Esophagus squamous epithelium (tissue), 5 donors: ENCODE results near the gene CLSTN3. TPM values are rescaled to one million over a fixed set of nuclear protein-coding genes. Genes with fewer than 3 reads are reported as not detected.
A peak's percentile ranks its signal among the peaks of the same experiment; 100 is the strongest.

Experiments used
- DNase-seq: peaks from one replicate; lab custom pipeline; 2025; lab: John Stamatoyannopoulos, UW
- H3K27ac ChIP-seq, 4 donors: fragments of 200-600 bp; sonication (generic); one replicate each; pipeline ENCODE4 v1.5.1; 2016 to 2019; ENCODE audit warnings: mild to moderate bottlenecking in 1 of 4
- H3K27me3 ChIP-seq, 4 donors: fragments of 200-600 bp; sonication (generic); 1 replicate in 3 of 4; 2 replicates in 1 of 4; pipeline versions ENCODE4 v1.5.1 to v1.6.0; 2017 to 2021; ENCODE audit warnings: antibody characterized with exemption in 1 of 4
- H3K36me3 ChIP-seq, 3 donors: fragments of 200-600 bp; sonication (generic); one replicate each; pipeline ENCODE4 v1.5.1; 2016 to 2019
- H3K4me1 ChIP-seq, 3 donors: fragments of 200-600 bp; sonication (generic); one replicate each; pipeline ENCODE4 v1.5.1; 2017 to 2019
- H3K4me3 ChIP-seq, 4 donors: fragments of 200-600 bp; sonication (generic); 1 replicate in 3 of 4; 2 replicates in 1 of 4; pipeline ENCODE4 v1.5.1; 2016 to 2019; ENCODE audit warnings: mild to moderate bottlenecking in 2 of 4, moderate library complexity in 1 of 4
- H3K9me3 ChIP-seq, 3 donors: fragments of 200-600 bp; sonication (generic); one replicate each; pipeline ENCODE4 v1.5.1; 2016 to 2019
- POLR2A ChIP-seq, 4 donors: fragments of 450-650 bp; IDR thresholded peaks; one replicate each; pipeline ENCODE4 v1.6.1; 2017; ENCODE audit warnings: antibody characterized with exemption in 4 of 4, mild to moderate bottlenecking in 4 of 4, moderate library complexity in 3 of 4
- WGBS, 2 donors: methylation state at CpG; one replicate each; pipeline ENCODE4 v1.1.5; 2018; 5-methylcytosine and 5-hydroxymethylcytosine counted together
- intact Hi-C: fragments of 100-400 bp; cut with DNase I; formaldehyde crosslinking; loops from one replicate; pipeline ENCODE4 v1.15.0; 2022
- total RNA-seq, 4 donors: library from RNA; depleted of rRNA; stranded (reverse); fragments of >200 nt; gene quantifications; one replicate each; pipeline ENCODE4 v1.1.0, GENCODE V29; 2016
- TF ChIP-seq, protein P1 (sequence below), 6 experiments: fragments of 450-650 bp in 4 of 6; fragments of 200-600 bp in 2 of 6; sonication (generic) in 2 of 6; IDR thresholded peaks; one replicate each; pipeline ENCODE4 v1.5.1; 2016 to 2019; ENCODE audit warnings: antibody characterized with exemption in 6 of 6, mild to moderate bottlenecking in 4 of 6, moderate library complexity in 4 of 6
- donor health status: DM: yes; HTN: yes; CAD: no.

CLSTN3 gene
- total RNA-seq, 4 donors from 2014 or later: 4.8 to 12.4 (median 9.5) TPM

DNA sequence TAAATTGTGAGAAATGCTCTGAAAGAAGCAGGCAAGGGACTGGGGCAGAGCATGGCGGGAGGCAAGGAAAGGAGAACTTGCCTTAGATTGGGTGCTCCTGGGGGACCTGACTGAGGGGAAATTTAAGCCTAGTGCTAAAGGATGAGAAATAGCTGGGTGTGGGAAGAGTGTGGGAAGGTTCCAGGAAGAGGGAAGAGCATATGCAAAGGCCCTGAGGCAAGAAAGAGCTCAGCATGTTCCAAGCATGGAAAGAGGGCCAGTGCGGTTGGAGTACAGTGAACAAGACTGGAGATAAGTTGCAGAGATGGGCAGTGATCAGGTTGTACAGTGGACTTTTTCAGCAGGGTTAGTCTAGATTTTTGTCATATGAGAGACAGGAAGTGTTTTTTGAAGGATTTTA is 9.0 kb downstream of the CLSTN3 start:
- Histone ChIP-seq H3K36me3 (peaks cover 10 to 78% (median 12%) of the 10 kb centered on the region in 3 donors), H3K27me3 (no peaks in the 10 kb centered on the region), H3K27ac (no peak overlapping the region), H3K4me3 (no peak overlapping the region), H3K9me3 (no peaks in the 10 kb centered on the region), H3K4me1 (peaks cover 0 to 1% (median 0%) of the 10 kb centered on the region in 3 donors)
- intact Hi-C loops: no loop called here
- DNase-seq: no peak
- 90 to 91% methylated on average over 2 of the region's 2 CpGs for WGBS, 2 donors
- TF ChIP-seq, protein P1, sequence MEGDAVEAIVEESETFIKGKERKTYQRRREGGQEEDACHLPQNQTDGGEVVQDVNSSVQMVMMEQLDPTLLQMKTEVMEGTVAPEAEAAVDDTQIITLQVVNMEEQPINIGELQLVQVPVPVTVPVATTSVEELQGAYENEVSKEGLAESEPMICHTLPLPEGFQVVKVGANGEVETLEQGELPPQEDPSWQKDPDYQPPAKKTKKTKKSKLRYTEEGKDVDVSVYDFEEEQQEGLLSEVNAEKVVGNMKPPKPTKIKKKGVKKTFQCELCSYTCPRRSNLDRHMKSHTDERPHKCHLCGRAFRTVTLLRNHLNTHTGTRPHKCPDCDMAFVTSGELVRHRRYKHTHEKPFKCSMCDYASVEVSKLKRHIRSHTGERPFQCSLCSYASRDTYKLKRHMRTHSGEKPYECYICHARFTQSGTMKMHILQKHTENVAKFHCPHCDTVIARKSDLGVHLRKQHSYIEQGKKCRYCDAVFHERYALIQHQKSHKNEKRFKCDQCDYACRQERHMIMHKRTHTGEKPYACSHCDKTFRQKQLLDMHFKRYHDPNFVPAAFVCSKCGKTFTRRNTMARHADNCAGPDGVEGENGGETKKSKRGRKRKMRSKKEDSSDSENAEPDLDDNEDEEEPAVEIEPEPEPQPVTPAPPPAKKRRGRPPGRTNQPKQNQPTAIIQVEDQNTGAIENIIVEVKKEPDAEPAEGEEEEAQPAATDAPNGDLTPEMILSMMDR (IDR thresholded peaks at IDR 0.05): no peak
- TF ChIP-seq POLR2A (IDR thresholded peaks at IDR 0.05): no peak

DNA sequence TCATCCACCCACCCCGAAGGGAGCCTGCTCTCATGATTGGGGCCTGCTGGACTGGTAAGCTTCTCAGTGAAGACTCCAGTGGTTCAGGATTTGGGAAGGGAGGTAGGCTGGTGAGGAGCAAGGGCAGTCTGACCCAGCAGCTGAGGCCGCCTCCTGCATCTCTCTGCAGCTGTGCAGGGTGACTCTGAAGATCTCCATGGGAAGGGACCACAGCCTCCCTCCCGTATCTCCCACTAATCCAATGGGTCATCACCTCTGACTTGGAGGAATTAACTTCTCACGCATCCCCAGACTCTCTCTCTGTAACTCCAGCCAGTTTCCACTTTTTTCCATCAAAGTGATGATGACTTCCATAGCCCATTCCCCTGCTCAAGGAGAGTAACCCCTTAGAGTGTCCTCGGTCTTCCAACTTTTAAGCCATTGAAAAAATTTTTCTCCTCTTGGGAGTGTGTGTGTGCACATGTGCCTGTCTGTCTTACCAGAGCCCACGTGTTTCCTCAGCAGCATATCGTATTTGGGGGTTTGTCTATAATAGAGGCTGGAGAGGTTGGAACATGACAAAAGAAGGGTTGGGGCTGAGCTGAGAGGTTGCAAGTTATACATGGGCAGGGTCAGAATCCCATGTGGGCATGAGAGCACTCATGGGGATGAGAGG is 11.3 kb downstream of the CLSTN3 start:
- 83 to 94% methylated on average over 4 to 5 of the region's 7 CpGs for WGBS, 2 donors
- Histone ChIP-seq H3K4me3 (no peak overlapping the region), H3K27me3 (no peaks in the 10 kb centered on the region), H3K36me3 (peaks cover 8 to 68% (median 9%) of the 10 kb centered on the region in 3 donors), H3K27ac (no peak overlapping the region), H3K9me3 (no peaks in the 10 kb centered on the region), H3K4me1 (peaks cover 0 to 10% (median 0%) of the 10 kb centered on the region in 3 donors)
- intact Hi-C loops: no loop called here
- TF ChIP-seq, protein P1 (IDR thresholded peaks at IDR 0.05): no peak
- TF ChIP-seq POLR2A (IDR thresholded peaks at IDR 0.05): no peak
- DNase-seq: no peak

DNA sequence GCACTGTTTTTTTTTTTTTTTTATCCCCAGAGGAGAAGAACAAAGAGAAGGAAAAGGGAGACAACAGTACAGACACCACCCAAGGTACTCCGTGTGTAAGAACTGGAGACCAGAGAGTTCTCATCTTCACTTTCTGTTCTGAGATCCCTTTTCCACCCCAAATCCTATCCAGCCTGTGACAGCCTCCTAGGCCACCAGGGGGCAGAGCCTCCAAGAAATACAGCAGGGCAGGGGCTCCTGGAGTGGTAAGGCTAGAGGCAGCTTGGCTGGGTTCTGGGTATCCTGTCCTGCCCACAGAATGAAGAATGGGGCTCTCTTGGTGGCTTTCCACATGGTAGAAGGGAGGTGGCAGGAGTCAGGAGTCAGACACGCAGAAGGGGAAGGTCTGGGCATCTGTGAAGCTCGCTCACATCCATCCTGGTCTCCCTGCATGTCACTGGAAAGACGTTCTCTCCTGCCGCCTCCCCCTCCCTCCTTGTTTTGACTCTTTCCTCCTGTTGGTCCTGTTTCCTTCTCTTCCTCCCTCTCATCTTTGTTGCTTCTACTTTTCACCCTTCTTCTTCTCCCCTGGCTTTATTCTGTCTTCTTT is 12.0 kb downstream of the CLSTN3 start:
- no peak overlapping the region for H3K4me3 ChIP-seq
- no peak for TF ChIP-seq POLR2A (IDR thresholded peaks at IDR 0.05)
- TF ChIP-seq, protein P1 (IDR thresholded peaks at IDR 0.05): peak; percentile 18 to 72 (median 64)
- intact Hi-C loops: no loop called here
- no peaks in the 10 kb centered on the region for H3K27me3 ChIP-seq
- peaks cover 0 to 10% (median 0%) of the 10 kb centered on the region in 3 donors for H3K4me1 ChIP-seq
- WGBS, 2 donors: 65 to 80% methylated on average over 5 of the region's 5 CpGs
- no peaks in the 10 kb centered on the region for H3K9me3 ChIP-seq
- H3K36me3 ChIP-seq: peaks cover 1 to 68% (median 7%) of the 10 kb centered on the region in 3 donors
- no peak for DNase-seq
- H3K27ac ChIP-seq: no peak overlapping the region

DNA sequence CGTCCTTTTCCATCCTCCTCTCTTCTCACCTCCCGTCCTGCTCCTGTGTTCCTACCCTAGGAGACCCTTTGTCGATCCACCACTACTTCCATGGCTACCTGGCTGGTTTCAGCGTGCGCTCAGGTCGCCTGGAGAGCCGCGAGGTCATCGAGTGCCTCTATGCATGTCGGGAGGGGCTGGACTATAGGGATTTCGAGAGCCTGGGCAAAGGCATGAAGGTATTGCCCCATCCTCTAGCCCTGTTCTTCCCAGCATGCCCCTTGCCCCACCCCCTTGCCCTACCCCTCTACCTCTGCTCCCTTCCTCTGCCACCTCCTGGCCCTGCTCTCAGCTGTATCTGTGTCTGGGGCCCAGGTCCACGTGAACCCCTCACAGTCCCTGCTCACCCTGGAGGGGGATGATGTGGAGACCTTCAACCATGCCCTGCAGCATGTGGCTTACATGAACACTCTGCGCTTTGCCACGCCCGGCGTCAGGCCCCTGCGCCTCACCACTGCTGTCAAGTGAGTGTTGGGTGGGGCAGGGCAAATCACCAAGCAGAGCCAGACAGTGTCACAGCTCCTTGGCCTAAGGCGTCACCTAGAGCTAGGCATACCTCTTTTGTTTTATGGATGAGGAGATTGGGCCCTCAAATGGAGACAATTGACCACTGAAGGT is 12.8 kb downstream of the CLSTN3 start:
- TF ChIP-seq, protein P1 (IDR thresholded peaks at IDR 0.05): no peak
- no peak for TF ChIP-seq POLR2A (IDR thresholded peaks at IDR 0.05)

DNA sequence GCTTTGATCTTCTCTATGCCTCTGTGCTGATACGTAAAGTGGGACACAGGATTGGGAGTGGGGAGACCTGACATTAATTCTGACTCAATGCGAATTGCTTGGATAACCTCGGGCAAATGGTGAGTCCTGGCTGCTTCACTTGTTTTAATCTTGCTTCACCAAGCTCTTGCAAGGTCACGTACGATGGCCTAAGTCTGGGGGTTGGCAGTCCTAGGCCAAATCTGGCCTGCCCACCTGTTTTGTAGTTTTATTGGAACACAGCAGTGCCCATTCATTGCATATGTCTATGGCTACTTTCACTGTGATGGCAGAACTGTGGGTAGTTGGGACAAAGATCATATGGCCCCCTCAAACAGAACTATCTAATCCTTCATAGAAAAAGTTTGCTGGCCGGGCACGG is 13.4 kb downstream of the CLSTN3 start:
- peaks cover 0 to 66% (median 4%) of the 10 kb centered on the region in 3 donors for H3K36me3 ChIP-seq
- no peak for TF ChIP-seq POLR2A (IDR thresholded peaks at IDR 0.05)
- TF ChIP-seq, protein P1 (IDR thresholded peaks at IDR 0.05): no peak
- H3K4me1 ChIP-seq: peaks cover 0 to 10% (median 0%) of the 10 kb centered on the region in 3 donors
- H3K9me3 ChIP-seq: no peaks in the 10 kb centered on the region
- WGBS, 2 donors: 80 to 93% methylated on average over 7 of the region's 7 CpGs
- H3K27me3 ChIP-seq: no peaks in the 10 kb centered on the region
- intact Hi-C loops: no loop called here
- DNase-seq: no peak
- no peak overlapping the region for H3K27ac ChIP-seq
- H3K4me3 ChIP-seq: no peak overlapping the region

More for the DNA sequence above, 12.8 kb downstream of the CLSTN3 start:
- no peak for DNase-seq
- WGBS, 2 donors: 92 to 95% methylated on average over 6 to 18 of the region's 18 CpGs
- peaks cover 0 to 66% (median 4%) of the 10 kb centered on the region in 3 donors for H3K36me3 ChIP-seq
- H3K9me3 ChIP-seq: no peaks in the 10 kb centered on the region
- no peaks in the 10 kb centered on the region for H3K27me3 ChIP-seq
- H3K4me3 ChIP-seq: no peak overlapping the region
- peaks cover 0 to 10% (median 0%) of the 10 kb centered on the region in 3 donors for H3K4me1 ChIP-seq
- intact Hi-C loops: no loop called here
- no peak overlapping the region for H3K27ac ChIP-seq
